ENCODE results near the gene RNF217. TPM values are rescaled to one million over a fixed set of nuclear protein-coding genes. Genes with fewer than 3 reads are reported as not detected.
"Not testable (repeated sequence)": the region's sequence is repeated elsewhere in the genome, so short reads cannot be mapped to it uniquely, and the experiment has no call there.

Gene RNF217
- total RNA-seq, 1 donor from 2014 or later = 1.8 TPM

- intact Hi-C loops (cut with micrococcal nuclease) = no loop called here
- Mint-ChIP-seq H3K9me3 (no peaks in the 10 kb centered on the region), H3K27ac (no peak overlapping the region), H3K36me3 (ENCODE audit: low read depth) (no peaks in the 10 kb centered on the region), H3K4me3 (no peak overlapping the region), H3K4me1 (ENCODE audit: low read depth) (no peaks in the 10 kb centered on the region), H3K27me3 (ENCODE audit: insufficient read depth) (peaks cover 1% of the 10 kb centered on the region)
- DNase-seq (ENCODE audit: low spot score) = no peak
These were observed 57.0 kb downstream of the RNF217 start for GRCh38 chr6:125019281-125019680.

GRCh38 chr6:125019918-125020317 lies 57.7 kb downstream of the RNF217 start:
- peaks cover 1% of the 10 kb centered on the region for H3K27me3 Mint-ChIP-seq (ENCODE audit: insufficient read depth)
- no peaks in the 10 kb centered on the region for H3K4me1 Mint-ChIP-seq (ENCODE audit: low read depth)
- H3K36me3 Mint-ChIP-seq (ENCODE audit: low read depth) = no peaks in the 10 kb centered on the region
- H3K27ac Mint-ChIP-seq = no peak overlapping the region
- no peaks in the 10 kb centered on the region for H3K9me3 Mint-ChIP-seq
- intact Hi-C loops (cut with micrococcal nuclease) = no loop called here
- no peak overlapping the region for H3K4me3 Mint-ChIP-seq
- DNase-seq (ENCODE audit: low spot score) = no peak

GRCh38 chr6:125020385-125020784 lies 58.1 kb downstream of the RNF217 start:
- Mint-ChIP-seq H3K4me3 (no peak overlapping the region), H3K27ac (no peak overlapping the region), H3K27me3 (ENCODE audit: insufficient read depth) (peaks cover 1% of the 10 kb centered on the region), H3K4me1 (ENCODE audit: low read depth) (no peaks in the 10 kb centered on the region), H3K9me3 (no peaks in the 10 kb centered on the region), H3K36me3 (ENCODE audit: low read depth) (no peaks in the 10 kb centered on the region)
- intact Hi-C loops (cut with micrococcal nuclease) = no loop called here
- DNase-seq (ENCODE audit: low spot score) = no peak

- no peak for DNase-seq (ENCODE audit: low spot score)
- Mint-ChIP-seq H3K27me3 (ENCODE audit: insufficient read depth) (no peaks in the 10 kb centered on the region), H3K27ac (no peak overlapping the region), H3K9me3 (no peaks in the 10 kb centered on the region), H3K4me1 (ENCODE audit: low read depth) (no peaks in the 10 kb centered on the region), H3K4me3 (no peak overlapping the region), H3K36me3 (ENCODE audit: low read depth) (no peaks in the 10 kb centered on the region)
- intact Hi-C loops (cut with micrococcal nuclease) = no loop called here
These were observed 60.3 kb downstream of the RNF217 start for GRCh38 chr6:125022391-125022989.

GRCh38 chr6:125025164-125025854 lies 63.1 kb downstream of the RNF217 start:
- intact Hi-C loops (cut with micrococcal nuclease) = no loop called here
- Mint-ChIP-seq H3K27ac (no peak overlapping the region), H3K36me3 (ENCODE audit: low read depth) (no peaks in the 10 kb centered on the region), H3K4me3 (no peak overlapping the region), H3K4me1 (ENCODE audit: low read depth) (no peaks in the 10 kb centered on the region), H3K27me3 (ENCODE audit: insufficient read depth) (no peaks in the 10 kb centered on the region), H3K9me3 (no peaks in the 10 kb centered on the region)
- no peak for DNase-seq (ENCODE audit: low spot score)

- intact Hi-C loops (cut with micrococcal nuclease) = no loop called here
- Mint-ChIP-seq H3K27ac (no peak overlapping the region), H3K9me3 (no peaks in the 10 kb centered on the region), H3K27me3 (ENCODE audit: insufficient read depth) (no peaks in the 10 kb centered on the region), H3K4me1 (ENCODE audit: low read depth) (no peaks in the 10 kb centered on the region), H3K36me3 (ENCODE audit: low read depth) (no peaks in the 10 kb centered on the region), H3K4me3 (no peak overlapping the region)
- DNase-seq (ENCODE audit: low spot score) = no peak
These were observed 65.0 kb downstream of the RNF217 start for GRCh38 chr6:125027287-125027686.

- no peak for DNase-seq (ENCODE audit: low spot score)
- Mint-ChIP-seq H3K4me1 (ENCODE audit: low read depth) (no peaks in the 10 kb centered on the region), H3K27ac (no peak overlapping the region), H3K9me3 (no peaks in the 10 kb centered on the region), H3K36me3 (ENCODE audit: low read depth) (no peaks in the 10 kb centered on the region), H3K4me3 (no peak overlapping the region), H3K27me3 (ENCODE audit: insufficient read depth) (no peaks in the 10 kb centered on the region)
- intact Hi-C loops (cut with micrococcal nuclease) = no loop called here
These were observed 68.7 kb downstream of the RNF217 start for GRCh38 chr6:125030969-125031368.

- no peak for DNase-seq (ENCODE audit: low spot score)
- Mint-ChIP-seq H3K27me3 (ENCODE audit: insufficient read depth) (no peaks in the 10 kb centered on the region), H3K9me3 (no peaks in the 10 kb centered on the region), H3K4me3 (no peak overlapping the region), H3K4me1 (ENCODE audit: low read depth) (no peaks in the 10 kb centered on the region), H3K27ac (no peak overlapping the region), H3K36me3 (ENCODE audit: low read depth) (no peaks in the 10 kb centered on the region)
- intact Hi-C loops (cut with micrococcal nuclease) = no loop called here
These were observed 69.1 kb downstream of the RNF217 start for GRCh38 chr6:125031385-125031784.

GRCh38 chr6:125034929-125035328 lies 72.7 kb downstream of the RNF217 start:
- H3K27me3 Mint-ChIP-seq (ENCODE audit: insufficient read depth); H3K4me1 Mint-ChIP-seq (ENCODE audit: low read depth); H3K9me3 Mint-ChIP-seq; H3K4me3 Mint-ChIP-seq; DNase-seq (ENCODE audit: low spot score); H3K36me3 Mint-ChIP-seq (ENCODE audit: low read depth); H3K27ac Mint-ChIP-seq; intact Hi-C loops (cut with micrococcal nuclease): not testable (repeated sequence)

GRCh38 chr6:125036486-125036885 lies 74.2 kb downstream of the RNF217 start:
- H3K27ac Mint-ChIP-seq; intact Hi-C loops (cut with micrococcal nuclease); H3K4me3 Mint-ChIP-seq; H3K4me1 Mint-ChIP-seq (ENCODE audit: low read depth); H3K36me3 Mint-ChIP-seq (ENCODE audit: low read depth); DNase-seq (ENCODE audit: low spot score); H3K27me3 Mint-ChIP-seq (ENCODE audit: insufficient read depth); H3K9me3 Mint-ChIP-seq: not testable (repeated sequence)

- intact Hi-C loops (cut with micrococcal nuclease) = no loop called here
- H3K36me3 Mint-ChIP-seq (ENCODE audit: low read depth) = no peaks in the 10 kb centered on the region
- no peak for DNase-seq (ENCODE audit: low spot score)
- H3K27me3 Mint-ChIP-seq (ENCODE audit: insufficient read depth) = no peaks in the 10 kb centered on the region
- H3K4me3 Mint-ChIP-seq = no peak overlapping the region
- H3K9me3 Mint-ChIP-seq = peaks cover 4% of the 10 kb centered on the region
- no peak overlapping the region for H3K27ac Mint-ChIP-seq
- H3K4me1 Mint-ChIP-seq (ENCODE audit: low read depth) = no peaks in the 10 kb centered on the region
These were observed 75.6 kb downstream of the RNF217 start for GRCh38 chr6:125037827-125038226.

GRCh38 chr6:125038925-125039324 lies 76.7 kb downstream of the RNF217 start:
- no peak for DNase-seq (ENCODE audit: low spot score)
- Mint-ChIP-seq H3K9me3 (peaks cover 4% of the 10 kb centered on the region), H3K36me3 (ENCODE audit: low read depth) (no peaks in the 10 kb centered on the region), H3K27me3 (ENCODE audit: insufficient read depth) (no peaks in the 10 kb centered on the region), H3K4me1 (ENCODE audit: low read depth) (no peaks in the 10 kb centered on the region), H3K27ac (no peak overlapping the region), H3K4me3 (no peak overlapping the region)
- intact Hi-C loops (cut with micrococcal nuclease) = no loop called here

GRCh38 chr6:125041740-125042459 lies 79.7 kb downstream of the RNF217 start:
- H3K27me3 Mint-ChIP-seq (ENCODE audit: insufficient read depth) = no peaks in the 10 kb centered on the region
- no peak overlapping the region for H3K4me3 Mint-ChIP-seq
- no peaks in the 10 kb centered on the region for H3K36me3 Mint-ChIP-seq (ENCODE audit: low read depth)
- DNase-seq (ENCODE audit: low spot score) = no peak
- H3K4me1 Mint-ChIP-seq (ENCODE audit: low read depth) = no peaks in the 10 kb centered on the region
- intact Hi-C loops (cut with micrococcal nuclease) = no loop called here
- H3K9me3 Mint-ChIP-seq = peaks cover 7% of the 10 kb centered on the region
- no peak overlapping the region for H3K27ac Mint-ChIP-seq
